ENCODE data around the gene DCLK1.

Gene DCLK1

GRCh38 chr13:35930665-35931631 is 200.2 kb downstream of the DCLK1 start:
- DNase-seq, result no peak

GRCh38 chr13:35927567-35928021 is 203.6 kb downstream of the DCLK1 start:
- no peak for DNase-seq

GRCh38 chr13:35926859-35927530 is 204.2 kb downstream of the DCLK1 start:
- no peak for DNase-seq

- DNase-seq, result no peak
Measured at GRCh38 chr13:35925669-35926068, 205.5 kb downstream of the DCLK1 start.

- no peak for DNase-seq
Measured at GRCh38 chr13:35923347-35923746, 207.8 kb downstream of the DCLK1 start.

GRCh38 chr13:35920816-35921215 is 210.4 kb downstream of the DCLK1 start:
- DNase-seq, result no peak

GRCh38 chr13:35917942-35918645 is 213.1 kb downstream of the DCLK1 start:
- DNase-seq, result no peak

- no peak for DNase-seq
Measured at GRCh38 chr13:35917252-35917941, 213.8 kb downstream of the DCLK1 start.

GRCh38 chr13:35916146-35916545 is 215.0 kb downstream of the DCLK1 start:
- no peak for DNase-seq

- DNase-seq, result no peak
Measured at GRCh38 chr13:35914662-35915061, 216.5 kb downstream of the DCLK1 start.

GRCh38 chr13:35912841-35913240 is 218.3 kb downstream of the DCLK1 start:
- no peak for DNase-seq

GRCh38 chr13:35909837-35910540 is 221.2 kb downstream of the DCLK1 start:
- no peak for DNase-seq

- no peak for DNase-seq
Measured at GRCh38 chr13:35909091-35909490, 222.1 kb downstream of the DCLK1 start.

- DNase-seq, result no peak
Measured at GRCh38 chr13:35908226-35908625, 223.0 kb downstream of the DCLK1 start.

GRCh38 chr13:35906636-35907035 is 224.5 kb downstream of the DCLK1 start:
- no peak for DNase-seq

- no peak for DNase-seq
Measured at GRCh38 chr13:35903075-35903474, 228.1 kb downstream of the DCLK1 start.

GRCh38 chr13:35898041-35898440 is 233.1 kb downstream of the DCLK1 start:
- no peak for DNase-seq

GRCh38 chr13:35894636-35895035 is 236.5 kb downstream of the DCLK1 start:
- no peak for DNase-seq

- no peak for DNase-seq
Measured at GRCh38 chr13:35892837-35893814, 238.1 kb downstream of the DCLK1 start.

- no peak for DNase-seq
Measured at GRCh38 chr13:35891507-35892441, 239.4 kb downstream of the DCLK1 start.

Data from CD4-positive, alpha-beta T cell treated with Interferon gamma for 1 hour (primary cell).